22Rv1 (cell line): ENCODE results near the gene CDC42BPB.

Experiments
- CTCF ChIP-seq: fragments of 450-650 bp; IDR thresholded peaks from 2 replicates; pipeline ENCODE4 v1.5.1; 2017; ENCODE audit warnings: mild to moderate bottlenecking
- ZFX ChIP-seq: fragments of 450-650 bp; IDR thresholded peaks from 2 replicates; pipeline ENCODE4 v1.6.1; 2017; ENCODE audit warnings: antibody characterized with exemption, borderline replicate concordance

DNA sequence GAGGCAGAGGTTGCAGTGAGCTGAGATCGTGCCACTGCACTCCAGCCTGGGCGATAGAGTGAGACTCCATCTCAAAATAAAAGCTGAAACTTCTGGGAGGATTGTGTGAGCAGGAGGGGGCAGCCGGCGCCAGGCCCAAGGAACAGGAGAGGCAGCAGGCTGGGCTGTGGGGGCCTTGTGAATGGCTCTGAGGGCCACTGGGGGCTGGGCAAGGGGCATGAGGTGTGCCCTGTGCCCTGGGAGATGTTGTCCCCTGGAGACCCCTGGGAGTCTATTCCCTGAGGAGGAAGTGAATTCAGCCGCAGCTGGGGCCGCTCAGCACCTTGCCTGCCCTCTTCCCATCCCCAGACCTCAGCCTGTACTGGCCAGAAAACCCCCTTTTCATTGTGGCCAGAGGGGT lies 31.6 kb upstream of the CDC42BPB start:
- TF ChIP-seq CTCF (no peak), ZFX (no peak)
